ENCODE data around the gene CACNA1I. TPM values are rescaled to one million over a fixed set of nuclear protein-coding genes. Genes with fewer than 3 reads are reported as not detected.

CACNA1I gene
- total RNA-seq, 4 donors from 2014 or later, result under 0.01 to 0.39 (median 0.33) TPM; not detected in 1

DNA sequence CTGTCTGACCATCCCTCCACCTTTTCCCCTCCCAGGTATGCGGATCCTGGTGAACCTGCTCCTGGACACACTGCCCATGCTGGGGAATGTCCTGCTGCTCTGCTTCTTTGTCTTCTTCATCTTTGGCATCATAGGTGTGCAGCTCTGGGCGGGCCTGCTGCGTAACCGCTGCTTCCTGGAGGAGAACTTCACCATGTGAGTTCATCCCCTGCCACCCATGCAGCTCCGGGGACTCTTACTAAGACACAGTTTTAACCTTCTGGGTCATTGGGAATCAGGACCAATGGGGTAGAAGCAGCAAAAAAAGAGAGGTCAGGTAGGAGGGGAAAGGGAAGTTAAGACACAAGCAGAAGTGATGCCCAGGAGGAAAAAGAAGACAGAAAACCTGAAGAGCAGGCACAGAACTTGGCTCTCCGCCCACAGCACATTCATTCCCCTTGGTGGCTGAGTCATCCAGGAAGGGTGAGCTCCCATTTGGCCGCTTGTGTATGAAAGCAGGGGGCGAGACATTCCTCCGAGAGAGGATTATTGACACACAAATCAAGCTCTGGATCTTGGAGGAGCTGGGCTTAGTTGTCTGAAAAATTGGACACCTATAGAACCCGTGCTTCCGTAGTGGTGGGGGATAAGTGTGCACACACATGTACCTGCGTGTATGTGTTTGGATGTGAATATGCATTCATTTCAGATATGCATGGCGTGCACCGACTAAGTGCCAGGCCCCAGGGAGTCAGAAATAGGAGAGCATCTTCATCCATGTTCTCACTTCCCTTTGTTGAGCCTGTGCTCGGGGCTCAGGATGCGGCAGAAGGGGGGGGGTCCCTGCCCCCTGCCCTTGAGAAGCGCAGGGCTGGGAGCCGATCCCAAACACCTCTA is 64.2 kb downstream of the CACNA1I start:
- Histone ChIP-seq H3K27me3 (peaks cover 0 to 44% (median 0%) of the 10 kb centered on the region in 4 donors), H3K36me3 (no peaks in the 10 kb centered on the region), H3K9me3 (peaks cover 0 to 17% (median 7%) of the 10 kb centered on the region in 4 donors), H3K4me1 (no peaks in the 10 kb centered on the region), H3K27ac (replicated peaks in 1 of 4) (no peak overlapping the region), H3K4me3 (no peak overlapping the region)
- intact Hi-C loops (cut with DNase I), result no loop called here
- TF ChIP-seq, protein P1, sequence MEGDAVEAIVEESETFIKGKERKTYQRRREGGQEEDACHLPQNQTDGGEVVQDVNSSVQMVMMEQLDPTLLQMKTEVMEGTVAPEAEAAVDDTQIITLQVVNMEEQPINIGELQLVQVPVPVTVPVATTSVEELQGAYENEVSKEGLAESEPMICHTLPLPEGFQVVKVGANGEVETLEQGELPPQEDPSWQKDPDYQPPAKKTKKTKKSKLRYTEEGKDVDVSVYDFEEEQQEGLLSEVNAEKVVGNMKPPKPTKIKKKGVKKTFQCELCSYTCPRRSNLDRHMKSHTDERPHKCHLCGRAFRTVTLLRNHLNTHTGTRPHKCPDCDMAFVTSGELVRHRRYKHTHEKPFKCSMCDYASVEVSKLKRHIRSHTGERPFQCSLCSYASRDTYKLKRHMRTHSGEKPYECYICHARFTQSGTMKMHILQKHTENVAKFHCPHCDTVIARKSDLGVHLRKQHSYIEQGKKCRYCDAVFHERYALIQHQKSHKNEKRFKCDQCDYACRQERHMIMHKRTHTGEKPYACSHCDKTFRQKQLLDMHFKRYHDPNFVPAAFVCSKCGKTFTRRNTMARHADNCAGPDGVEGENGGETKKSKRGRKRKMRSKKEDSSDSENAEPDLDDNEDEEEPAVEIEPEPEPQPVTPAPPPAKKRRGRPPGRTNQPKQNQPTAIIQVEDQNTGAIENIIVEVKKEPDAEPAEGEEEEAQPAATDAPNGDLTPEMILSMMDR (IDR thresholded peaks at IDR 0.05), result no peak
- TF ChIP-seq EP300 (IDR thresholded peaks at IDR 0.05) (no peak), POLR2A (IDR thresholded peaks at IDR 0.05; ENCODE audit: low read depth) (no peak), POLR2AphosphoS5 (IDR thresholded peaks at IDR 0.05) (no peak)
- DNase-seq (ENCODE audit: extremely low spot score), result no peak
- WGBS, result 78% methylated on average over 18 of the region's 18 CpGs

DNA sequence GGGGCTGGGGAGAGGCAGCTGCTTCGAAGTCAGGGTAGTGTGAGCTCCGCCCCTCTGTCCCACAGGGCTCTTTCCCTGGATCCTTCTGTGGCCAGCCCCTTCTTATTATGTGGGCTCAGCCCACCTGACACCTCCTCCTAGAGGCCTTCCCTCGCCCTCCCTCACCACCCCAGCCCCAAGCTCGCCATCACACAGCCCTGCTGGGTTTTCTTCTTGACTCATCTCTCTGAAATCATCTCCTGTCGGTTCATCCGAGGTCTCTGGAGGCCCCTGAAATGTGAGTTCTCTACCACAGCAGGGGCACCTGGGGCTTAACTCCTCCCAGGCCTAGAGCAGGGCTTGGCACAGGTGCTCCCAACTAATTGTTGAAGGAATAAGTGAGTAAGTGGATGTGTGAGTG is 65.2 kb downstream of the CACNA1I start:
- peaks cover 0 to 19% (median 9%) of the 10 kb centered on the region in 4 donors for H3K9me3 ChIP-seq
- H3K4me3 ChIP-seq, result no peak overlapping the region
- H3K27me3 ChIP-seq, result peaks cover 0 to 44% (median 0%) of the 10 kb centered on the region in 4 donors
- H3K4me1 ChIP-seq, result no peaks in the 10 kb centered on the region
- TF ChIP-seq POLR2A (IDR thresholded peaks at IDR 0.05; ENCODE audit: low read depth) (no peak), POLR2AphosphoS5 (IDR thresholded peaks at IDR 0.05) (no peak), EP300 (IDR thresholded peaks at IDR 0.05) (no peak)
- TF ChIP-seq, protein P1 (IDR thresholded peaks at IDR 0.05), result no peak
- 87% methylated on average over 6 of the region's 6 CpGs for WGBS
- intact Hi-C loops (cut with DNase I), result no loop called here
- no peak overlapping the region for H3K27ac ChIP-seq (replicated peaks in 1 of 4)
- no peak for DNase-seq (ENCODE audit: extremely low spot score)
- H3K36me3 ChIP-seq, result no peaks in the 10 kb centered on the region

DNA sequence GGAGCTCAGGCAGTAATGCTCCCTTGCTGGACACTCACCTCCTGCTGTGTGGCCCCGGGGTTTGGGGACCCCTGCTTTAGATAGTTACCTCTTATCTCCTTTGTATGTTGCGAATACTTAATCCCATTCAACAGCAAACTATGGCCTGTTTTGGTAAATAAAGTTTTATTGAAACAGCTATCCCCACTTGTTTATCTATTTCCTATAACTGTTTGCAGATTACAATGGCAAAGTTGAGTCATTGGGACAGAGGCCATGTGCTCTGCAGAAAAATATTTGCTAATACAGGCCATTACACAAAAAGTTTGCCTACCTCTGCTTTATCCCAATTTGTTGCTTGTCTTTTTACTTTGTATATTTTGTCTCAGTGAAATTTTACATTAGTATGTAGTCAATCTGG is 68.4 kb downstream of the CACNA1I start:
- peaks cover 0 to 42% (median 0%) of the 10 kb centered on the region in 4 donors for H3K27me3 ChIP-seq
- peaks cover 0 to 11% (median 5%) of the 10 kb centered on the region in 4 donors for H3K9me3 ChIP-seq
- no peak for DNase-seq (ENCODE audit: extremely low spot score)
- H3K36me3 ChIP-seq, result no peaks in the 10 kb centered on the region
- H3K4me3 ChIP-seq, result no peak overlapping the region
- no peaks in the 10 kb centered on the region for H3K4me1 ChIP-seq
- H3K27ac ChIP-seq (replicated peaks in 1 of 4), result no peak overlapping the region
- no peak for TF ChIP-seq EP300 (IDR thresholded peaks at IDR 0.05)
- TF ChIP-seq, protein P1 (IDR thresholded peaks at IDR 0.05), result no peak
- no peak for TF ChIP-seq POLR2A (IDR thresholded peaks at IDR 0.05; ENCODE audit: low read depth)
- TF ChIP-seq POLR2AphosphoS5 (IDR thresholded peaks at IDR 0.05), result no peak
- intact Hi-C loops (cut with DNase I), result no loop called here
- WGBS, result 83% methylated on average over 2 of the region's 2 CpGs

DNA sequence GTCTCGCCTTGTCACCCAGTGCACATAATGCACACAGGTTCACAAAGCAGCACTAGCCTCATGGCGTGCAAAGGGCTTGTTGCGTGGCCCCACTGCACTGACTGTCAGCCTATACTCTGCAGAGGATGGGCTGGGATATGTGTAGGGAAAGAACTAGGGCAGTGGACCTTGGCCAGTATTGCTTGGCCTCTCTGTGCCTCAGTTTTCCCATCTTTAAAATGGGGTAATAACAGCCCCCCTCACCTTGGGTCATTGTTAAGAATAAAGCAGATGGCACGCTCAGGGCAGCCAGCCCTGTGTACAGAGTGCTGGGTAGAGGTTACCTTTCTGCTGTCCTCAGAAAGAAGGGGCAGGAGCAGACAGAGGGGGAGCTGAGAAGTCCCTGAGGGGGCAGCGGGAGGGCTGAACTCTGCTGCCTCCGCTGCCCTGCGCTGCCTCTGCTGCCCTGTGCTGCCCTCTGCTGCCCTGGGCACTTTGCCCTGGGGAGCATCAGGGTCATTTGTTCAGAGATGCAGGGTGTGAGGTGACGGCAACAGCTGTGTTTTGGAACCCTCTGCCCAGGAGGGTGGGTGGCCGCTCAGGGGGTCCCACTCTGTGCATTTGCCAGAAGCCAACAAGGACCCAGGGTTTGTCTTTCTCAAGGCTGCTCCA is 71.2 kb downstream of the CACNA1I start:
- H3K27me3 ChIP-seq, result peaks cover 0 to 41% (median 0%) of the 10 kb centered on the region in 4 donors
- no peaks in the 10 kb centered on the region for H3K4me1 ChIP-seq
- no peak overlapping the region for H3K27ac ChIP-seq (replicated peaks in 1 of 4)
- WGBS, result 90% methylated on average over 6 of the region's 9 CpGs
- H3K36me3 ChIP-seq, result no peaks in the 10 kb centered on the region
- no peak overlapping the region for H3K4me3 ChIP-seq
- intact Hi-C loops (cut with DNase I), result no loop called here
- peaks cover 0 to 6% (median 2%) of the 10 kb centered on the region in 4 donors for H3K9me3 ChIP-seq
- DNase-seq (ENCODE audit: extremely low spot score), result no peak
- TF ChIP-seq POLR2AphosphoS5 (IDR thresholded peaks at IDR 0.05), result no peak

Measured in esophagus muscularis mucosa (tissue), 4 donors.